ENCODE data around the gene C16orf95. TPM values are rescaled to one million over a fixed set of nuclear protein-coding genes. Genes with fewer than 3 reads are reported as not detected.

The C16orf95 gene
- total and polyA plus RNA-seq, 7 experiments from 2014 or later: 1.3 to 8.6 (median 2.7) TPM

GRCh38 chr16:87297918-87298631, 19.1 kb downstream of the C16orf95 start:
- DNase-seq (peak in 5 of 9 donors; percentile 15 to 33 (median 20)), ATAC-seq (peak; percentile 44)
- Mint-ChIP-seq H3K27ac (peak overlapping the region in 4 of 9 donors; percentile 33 to 77 (median 60)), H3K4me3 (no peak overlapping the region), H3K9me3 (peaks cover 0 to 6% (median 0%) of the 10 kb centered on the region in 11 donors), H3K27me3 (peaks cover 0 to 4% (median 0%) of the 10 kb centered on the region in 5 donors), H3K36me3 (peaks cover 0 to 13% (median 10%) of the 10 kb centered on the region in 5 donors), H3K4me1 (peaks cover 0 to 15% (median 4%) of the 10 kb centered on the region in 7 donors)
- no peaks in the 10 kb centered on the region for H3K27me3 ChIP-seq (ENCODE audit: control insufficient read depth in 2 of 2, insufficient read depth in 2 of 2, low read length in 2 of 2)
- ChIA-PET POLR2A (interaction anchor here (0.6 kb wide), 1 partner anchor 20 kb away, joined by 3 read pairs; no protein-coding TSS in a partner anchor), CTCF (interaction anchor here (0.7 kb wide), 1 partner anchor 11 kb away, joined by 3 read pairs; no protein-coding TSS in a partner anchor)
- no peaks in the 10 kb centered on the region for H3K4me1 ChIP-seq (ENCODE audit: control insufficient read depth in 2 of 2, insufficient read depth in 2 of 2, low read length in 2 of 2)
- intact Hi-C loops (cut with micrococcal nuclease): loop anchor here (1.0 to 5.0 kb wide), 2 partner anchors 734 to 736 kb away; no protein-coding TSS in a partner anchor
- H3K36me3 ChIP-seq (ENCODE audit: control insufficient read depth in 2 of 3, insufficient read depth in 3 of 3, low read length in 3 of 3): no peaks in the 10 kb centered on the region
- H3K27ac ChIP-seq (ENCODE audit: low read depth, low read length): no peak overlapping the region
- H3K9me3 ChIP-seq (ENCODE audit: control insufficient read depth in 2 of 3, low read length in 3 of 3): no peaks in the 10 kb centered on the region
- no peak overlapping the region for H3K4me3 ChIP-seq (ENCODE audit: low read length)

- no peak for ATAC-seq
- ChIA-PET POLR2A (interaction anchor here (0.6 kb wide), 1 partner anchor 20 kb away, joined by 3 read pairs; no protein-coding TSS in a partner anchor), CTCF (no interaction called here)
- H3K4me3 ChIP-seq (ENCODE audit: low read length): no peak overlapping the region
- Mint-ChIP-seq H3K4me3 (no peak overlapping the region), H3K4me1 (peaks cover 0 to 15% (median 4%) of the 10 kb centered on the region in 7 donors), H3K36me3 (peaks cover 0 to 16% (median 10%) of the 10 kb centered on the region in 5 donors), H3K27me3 (peaks cover 0 to 4% (median 0%) of the 10 kb centered on the region in 5 donors), H3K9me3 (peaks cover 0 to 8% (median 0%) of the 10 kb centered on the region in 11 donors), H3K27ac (no peak overlapping the region)
- intact Hi-C loops (cut with micrococcal nuclease): loop anchor here in 1 of 2 donors (5.0 kb wide), 1 partner anchor 735 kb away; no protein-coding TSS in a partner anchor
- H3K9me3 ChIP-seq (ENCODE audit: control insufficient read depth in 2 of 3, low read length in 3 of 3): peaks cover 0 to under 1% (median 0%) of the 10 kb centered on the region in 3 experiments
- H3K27me3 ChIP-seq (ENCODE audit: control insufficient read depth in 2 of 2, insufficient read depth in 2 of 2, low read length in 2 of 2): no peaks in the 10 kb centered on the region
- H3K36me3 ChIP-seq (ENCODE audit: control insufficient read depth in 2 of 3, insufficient read depth in 3 of 3, low read length in 3 of 3): no peaks in the 10 kb centered on the region
- H3K27ac ChIP-seq (ENCODE audit: low read depth, low read length): no peak overlapping the region
- no peaks in the 10 kb centered on the region for H3K4me1 ChIP-seq (ENCODE audit: control insufficient read depth in 2 of 2, insufficient read depth in 2 of 2, low read length in 2 of 2)
- no peak for DNase-seq
Observed at GRCh38 chr16:87297407-87297806, 19.8 kb downstream of the C16orf95 start.

- intact Hi-C loops (cut with micrococcal nuclease): loop anchor here in 1 of 2 donors (5.0 kb wide), 1 partner anchor 734 kb away; no protein-coding TSS in a partner anchor
- H3K36me3 ChIP-seq (ENCODE audit: control insufficient read depth in 2 of 3, insufficient read depth in 3 of 3, low read length in 3 of 3): no peaks in the 10 kb centered on the region
- ATAC-seq (no peak), DNase-seq (no peak)
- no peak overlapping the region for H3K27ac Mint-ChIP-seq
- ChIA-PET CTCF (no interaction called here), POLR2A (interaction anchor here (0.6 kb wide), 1 partner anchor 25 kb away, joined by 3 read pairs; no protein-coding TSS in a partner anchor)
- H3K9me3 Mint-ChIP-seq: peaks cover 0 to 18% (median 0%) of the 10 kb centered on the region in 11 donors
- H3K4me1 Mint-ChIP-seq: peaks cover 0 to 15% (median 4%) of the 10 kb centered on the region in 7 donors
- H3K4me3 ChIP-seq (ENCODE audit: low read length): no peak overlapping the region
- no peak overlapping the region for H3K27ac ChIP-seq (ENCODE audit: low read depth, low read length)
- H3K36me3 Mint-ChIP-seq: peaks cover 4 to 23% (median 10%) of the 10 kb centered on the region in 5 donors
- H3K4me3 Mint-ChIP-seq: no peak overlapping the region
- H3K27me3 ChIP-seq (ENCODE audit: control insufficient read depth in 2 of 2, insufficient read depth in 2 of 2, low read length in 2 of 2): no peaks in the 10 kb centered on the region
- peaks cover 0 to 4% (median 0%) of the 10 kb centered on the region in 5 donors for H3K27me3 Mint-ChIP-seq
- no peaks in the 10 kb centered on the region for H3K4me1 ChIP-seq (ENCODE audit: control insufficient read depth in 2 of 2, insufficient read depth in 2 of 2, low read length in 2 of 2)
- peaks cover 0 to 7% (median 0%) of the 10 kb centered on the region in 3 experiments for H3K9me3 ChIP-seq (ENCODE audit: control insufficient read depth in 2 of 3, low read length in 3 of 3)
Observed at GRCh38 chr16:87295661-87296531, 21.3 kb downstream of the C16orf95 start.

GRCh38 chr16:87295259-87295658, 21.9 kb downstream of the C16orf95 start:
- H3K4me3 Mint-ChIP-seq: no peak overlapping the region
- Histone ChIP-seq H3K27me3 (ENCODE audit: control insufficient read depth in 2 of 2, insufficient read depth in 2 of 2, low read length in 2 of 2) (no peaks in the 10 kb centered on the region), H3K36me3 (ENCODE audit: control insufficient read depth in 2 of 3, insufficient read depth in 3 of 3, low read length in 3 of 3) (no peaks in the 10 kb centered on the region), H3K4me1 (ENCODE audit: control insufficient read depth in 2 of 2, insufficient read depth in 2 of 2, low read length in 2 of 2) (no peaks in the 10 kb centered on the region), H3K27ac (ENCODE audit: low read depth, low read length) (no peak overlapping the region), H3K9me3 (ENCODE audit: control insufficient read depth in 2 of 3, low read length in 3 of 3) (peaks cover 0 to 7% (median 0%) of the 10 kb centered on the region in 3 experiments), H3K4me3 (ENCODE audit: low read length) (no peak overlapping the region)
- H3K4me1 Mint-ChIP-seq: peaks cover 0 to 15% (median 4%) of the 10 kb centered on the region in 7 donors
- DNase-seq (no peak), ATAC-seq (no peak)
- ChIA-PET CTCF (no interaction called here), POLR2A (interaction anchor here (0.6 kb wide), 1 partner anchor 26 kb away, joined by 3 read pairs; no protein-coding TSS in a partner anchor)
- peaks cover 0 to 18% (median 0%) of the 10 kb centered on the region in 11 donors for H3K9me3 Mint-ChIP-seq
- intact Hi-C loops (cut with micrococcal nuclease): loop anchor here in 1 of 2 donors (5.0 kb wide), 1 partner anchor 733 kb away; no protein-coding TSS in a partner anchor
- peaks cover 0 to 4% (median 0%) of the 10 kb centered on the region in 5 donors for H3K27me3 Mint-ChIP-seq
- no peak overlapping the region for H3K27ac Mint-ChIP-seq
- H3K36me3 Mint-ChIP-seq: peaks cover 4 to 23% (median 10%) of the 10 kb centered on the region in 5 donors

- Mint-ChIP-seq H3K9me3 (peaks cover 0 to 18% (median 0%) of the 10 kb centered on the region in 11 donors), H3K4me1 (peaks cover 0 to 15% (median 4%) of the 10 kb centered on the region in 7 donors), H3K4me3 (no peak overlapping the region), H3K27me3 (peaks cover 0 to 4% (median 0%) of the 10 kb centered on the region in 5 donors), H3K27ac (peak overlapping the region in 1 of 9 donors; percentile 12), H3K36me3 (peaks cover 4 to 23% (median 10%) of the 10 kb centered on the region in 5 donors)
- ATAC-seq: no peak
- H3K4me3 ChIP-seq (ENCODE audit: low read length): no peak overlapping the region
- intact Hi-C loops (cut with micrococcal nuclease): no loop called here
- H3K9me3 ChIP-seq (ENCODE audit: control insufficient read depth in 2 of 3, low read length in 3 of 3): peaks cover 0 to 7% (median 0%) of the 10 kb centered on the region in 3 experiments
- ChIA-PET POLR2A (no interaction called here), CTCF (no interaction called here)
- no peaks in the 10 kb centered on the region for H3K27me3 ChIP-seq (ENCODE audit: control insufficient read depth in 2 of 2, insufficient read depth in 2 of 2, low read length in 2 of 2)
- H3K36me3 ChIP-seq (ENCODE audit: control insufficient read depth in 2 of 3, insufficient read depth in 3 of 3, low read length in 3 of 3): no peaks in the 10 kb centered on the region
- no peak for DNase-seq
- no peaks in the 10 kb centered on the region for H3K4me1 ChIP-seq (ENCODE audit: control insufficient read depth in 2 of 2, insufficient read depth in 2 of 2, low read length in 2 of 2)
- H3K27ac ChIP-seq (ENCODE audit: low read depth, low read length): no peak overlapping the region
Observed at GRCh38 chr16:87293990-87294389, 23.2 kb downstream of the C16orf95 start.

GRCh38 chr16:87291944-87292343, 25.2 kb downstream of the C16orf95 start:
- DNase-seq: no peak
- H3K27me3 ChIP-seq (ENCODE audit: control insufficient read depth in 2 of 2, insufficient read depth in 2 of 2, low read length in 2 of 2): no peaks in the 10 kb centered on the region
- no peak overlapping the region for H3K27ac ChIP-seq (ENCODE audit: low read depth, low read length)
- no peak overlapping the region for H3K27ac Mint-ChIP-seq
- no peaks in the 10 kb centered on the region for H3K4me1 ChIP-seq (ENCODE audit: control insufficient read depth in 2 of 2, insufficient read depth in 2 of 2, low read length in 2 of 2)
- peaks cover 0 to 4% (median 0%) of the 10 kb centered on the region in 7 donors for H3K4me1 Mint-ChIP-seq
- H3K4me3 Mint-ChIP-seq: no peak overlapping the region
- intact Hi-C loops (cut with micrococcal nuclease): no loop called here
- POLR2A ChIA-PET: no interaction called here
- ATAC-seq: no peak
- H3K27me3 Mint-ChIP-seq: no peaks in the 10 kb centered on the region
- CTCF ChIA-PET: interaction anchor here (0.7 kb wide), 1 partner anchor 14 kb away, joined by 4 read pairs; no protein-coding TSS in a partner anchor
- H3K9me3 Mint-ChIP-seq: peaks cover 0 to 18% (median 0%) of the 10 kb centered on the region in 11 donors
- H3K36me3 Mint-ChIP-seq: peaks cover 4 to 26% (median 12%) of the 10 kb centered on the region in 5 donors
- H3K4me3 ChIP-seq (ENCODE audit: low read length): no peak overlapping the region
- H3K36me3 ChIP-seq (ENCODE audit: control insufficient read depth in 2 of 3, insufficient read depth in 3 of 3, low read length in 3 of 3): no peaks in the 10 kb centered on the region
- peaks cover 0 to 7% (median 0%) of the 10 kb centered on the region in 3 experiments for H3K9me3 ChIP-seq (ENCODE audit: control insufficient read depth in 2 of 3, low read length in 3 of 3)

All from naive thymus-derived CD4-positive, alpha-beta T cell (primary cell).